Progenitor cell of endocrine pancreas (in vitro differentiated cells): ENCODE measurements around the gene TPCN1. TPM values are rescaled to one million over a fixed set of nuclear protein-coding genes. Genes with fewer than 3 reads are reported as not detected.

Experiments
- DNase-seq: peaks from one replicate; pipeline ENCODE4 v3.0.0; 2021; ENCODE audit warnings: low spot score; ENCODE audit not compliant: unreplicated experiment
- H3K27ac Mint-ChIP-seq: 2 replicates; pipeline ENCODE4 v1.8.0; 2021; ENCODE audit warnings: mild to moderate bottlenecking, moderate library complexity, mixed read lengths
- H3K27me3 Mint-ChIP-seq: 2 replicates; pipeline ENCODE4 v1.8.0; 2021; ENCODE audit warnings: mixed read lengths
- H3K36me3 Mint-ChIP-seq: 2 replicates; pipeline ENCODE4 v1.8.0; 2022; ENCODE audit warnings: mixed read lengths; ENCODE audit not compliant: insufficient read depth
- H3K4me1 Mint-ChIP-seq: 2 replicates; pipeline ENCODE4 v1.8.0; 2021; ENCODE audit warnings: low read depth, mixed read lengths
- H3K4me3 Mint-ChIP-seq: 2 replicates; pipeline ENCODE4 v1.8.0; 2021; ENCODE audit warnings: low read depth, mild to moderate bottlenecking, moderate library complexity, mixed read lengths
- H3K9me3 Mint-ChIP-seq: 2 replicates; pipeline ENCODE4 v1.8.0; 2021; ENCODE audit warnings: low read depth, mixed read lengths
- total RNA-seq: library from RNA; stranded (reverse); gene quantifications from 2 replicates; pipeline ENCODE4 v1.2.1, GENCODE V29; 2021
- TF ChIP-seq, protein P1 (sequence below): fragments of 200-600 bp; sonication (generic); IDR thresholded peaks from one replicate; pipeline ENCODE4 v1.5.0; 2021; ENCODE audit warnings: antibody characterized with exemption, mild to moderate bottlenecking; ENCODE audit not compliant: unreplicated experiment

The TPCN1 gene
- total RNA-seq, 1 donor from 2014 or later: 34.1 TPM

DNA sequence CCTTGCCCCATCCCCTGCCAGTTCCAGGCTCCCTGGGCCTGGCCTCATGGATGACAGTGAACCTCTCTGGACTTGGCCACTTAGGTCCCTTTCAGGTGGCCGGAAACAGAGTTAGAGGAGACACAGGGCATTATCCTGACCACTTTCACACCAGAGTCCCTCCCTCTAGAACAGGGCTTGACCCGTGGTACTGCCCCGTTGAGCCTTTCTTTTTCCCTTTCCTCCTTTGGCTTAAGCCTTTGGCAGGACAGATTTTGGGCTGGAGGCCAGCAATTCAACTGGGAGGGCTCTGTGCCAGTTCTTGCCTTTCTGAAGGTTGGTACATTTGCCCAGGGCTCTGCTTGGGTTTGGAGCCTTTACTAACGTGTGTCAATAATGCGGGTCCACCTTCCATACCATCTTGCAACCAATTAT lies 22.8 kb downstream of the TPCN1 start:
- TF ChIP-seq, protein P1, sequence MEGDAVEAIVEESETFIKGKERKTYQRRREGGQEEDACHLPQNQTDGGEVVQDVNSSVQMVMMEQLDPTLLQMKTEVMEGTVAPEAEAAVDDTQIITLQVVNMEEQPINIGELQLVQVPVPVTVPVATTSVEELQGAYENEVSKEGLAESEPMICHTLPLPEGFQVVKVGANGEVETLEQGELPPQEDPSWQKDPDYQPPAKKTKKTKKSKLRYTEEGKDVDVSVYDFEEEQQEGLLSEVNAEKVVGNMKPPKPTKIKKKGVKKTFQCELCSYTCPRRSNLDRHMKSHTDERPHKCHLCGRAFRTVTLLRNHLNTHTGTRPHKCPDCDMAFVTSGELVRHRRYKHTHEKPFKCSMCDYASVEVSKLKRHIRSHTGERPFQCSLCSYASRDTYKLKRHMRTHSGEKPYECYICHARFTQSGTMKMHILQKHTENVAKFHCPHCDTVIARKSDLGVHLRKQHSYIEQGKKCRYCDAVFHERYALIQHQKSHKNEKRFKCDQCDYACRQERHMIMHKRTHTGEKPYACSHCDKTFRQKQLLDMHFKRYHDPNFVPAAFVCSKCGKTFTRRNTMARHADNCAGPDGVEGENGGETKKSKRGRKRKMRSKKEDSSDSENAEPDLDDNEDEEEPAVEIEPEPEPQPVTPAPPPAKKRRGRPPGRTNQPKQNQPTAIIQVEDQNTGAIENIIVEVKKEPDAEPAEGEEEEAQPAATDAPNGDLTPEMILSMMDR: no peak
- peak overlapping the region; percentile 94 for H3K27ac Mint-ChIP-seq
- no peaks in the 10 kb centered on the region for H3K9me3 Mint-ChIP-seq
- no peak for DNase-seq
- H3K27me3 Mint-ChIP-seq: no peaks in the 10 kb centered on the region
- peaks cover 1% of the 10 kb centered on the region for H3K36me3 Mint-ChIP-seq
- H3K4me1 Mint-ChIP-seq: peaks cover 54% of the 10 kb centered on the region
- no peak overlapping the region for H3K4me3 Mint-ChIP-seq

DNA sequence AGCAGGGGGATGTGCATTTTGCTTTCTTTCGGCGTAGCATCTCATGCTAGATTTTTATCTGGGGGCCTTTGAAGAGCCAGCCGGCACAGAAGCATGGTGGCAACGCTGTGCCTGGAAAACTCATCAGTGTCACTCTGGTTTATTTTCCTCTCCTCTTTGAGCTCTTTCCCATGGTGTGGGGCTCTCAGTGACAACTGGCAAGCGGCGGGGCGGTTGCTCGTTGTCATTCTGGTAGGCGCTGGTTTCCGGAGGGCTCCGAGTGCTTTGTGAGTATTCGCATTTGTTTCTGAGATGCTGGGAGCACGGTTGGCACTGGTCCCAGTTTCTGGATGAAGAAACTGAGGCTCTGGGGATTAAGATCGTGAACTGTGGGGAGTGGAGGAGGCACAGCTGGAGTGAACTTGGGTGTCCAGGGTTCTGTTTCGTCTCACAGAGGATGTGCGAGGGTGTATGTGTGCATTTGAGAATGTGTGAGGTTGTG lies 23.3 kb downstream of the TPCN1 start:
- Mint-ChIP-seq H3K27me3 (no peaks in the 10 kb centered on the region), H3K36me3 (peaks cover 1% of the 10 kb centered on the region), H3K9me3 (no peaks in the 10 kb centered on the region), H3K27ac (peak overlapping the region; percentile 94), H3K4me1 (peaks cover 54% of the 10 kb centered on the region), H3K4me3 (peak overlapping the region; percentile 19)
- TF ChIP-seq, protein P1: no peak
- no peak for DNase-seq

DNA sequence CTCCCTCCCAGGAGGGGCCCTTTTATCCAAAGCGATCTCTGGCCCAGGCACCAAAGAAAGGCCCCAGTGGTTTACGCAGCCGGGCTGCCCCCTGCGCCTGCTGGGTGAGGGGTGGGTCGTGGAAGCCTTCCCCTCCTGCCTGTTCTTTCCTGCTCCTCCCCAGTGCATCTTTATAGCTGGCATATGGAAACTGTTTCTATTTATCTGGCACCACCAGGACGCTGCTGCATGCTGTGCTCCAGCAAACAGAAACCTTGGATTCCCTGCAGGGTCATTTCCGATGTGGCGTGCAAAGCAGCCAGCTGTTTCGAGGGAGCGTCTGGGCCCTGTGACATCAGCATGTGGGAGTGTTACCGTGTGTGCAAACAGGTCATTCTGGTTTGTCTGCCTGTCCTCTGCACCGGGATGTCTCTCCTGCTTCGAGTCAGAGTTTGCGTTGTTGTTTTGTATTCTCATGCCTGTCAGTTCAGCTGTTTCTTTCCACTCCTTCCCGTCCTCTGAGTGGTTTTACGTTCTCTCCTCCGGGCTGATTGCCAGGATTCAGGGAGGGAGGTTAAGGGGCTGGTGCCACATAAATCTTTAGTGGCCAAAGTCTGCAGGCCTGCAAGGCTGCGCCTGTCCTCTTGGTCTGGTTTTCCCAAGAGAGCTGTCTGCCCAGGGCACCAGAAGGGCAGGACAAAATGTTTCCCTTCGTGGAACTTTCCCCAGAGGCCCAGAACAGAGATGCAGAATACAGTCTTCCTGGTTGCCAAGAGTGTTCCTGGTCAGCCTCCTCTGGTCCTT lies 24.6 kb downstream of the TPCN1 start:
- Mint-ChIP-seq H3K27me3 (no peaks in the 10 kb centered on the region), H3K4me1 (peaks cover 48% of the 10 kb centered on the region), H3K27ac (peak overlapping the region; percentile 98), H3K9me3 (no peaks in the 10 kb centered on the region), H3K36me3 (peaks cover 1% of the 10 kb centered on the region), H3K4me3 (peak overlapping the region; percentile 64)
- peak; percentile 56 for DNase-seq
- TF ChIP-seq, protein P1: no peak

DNA sequence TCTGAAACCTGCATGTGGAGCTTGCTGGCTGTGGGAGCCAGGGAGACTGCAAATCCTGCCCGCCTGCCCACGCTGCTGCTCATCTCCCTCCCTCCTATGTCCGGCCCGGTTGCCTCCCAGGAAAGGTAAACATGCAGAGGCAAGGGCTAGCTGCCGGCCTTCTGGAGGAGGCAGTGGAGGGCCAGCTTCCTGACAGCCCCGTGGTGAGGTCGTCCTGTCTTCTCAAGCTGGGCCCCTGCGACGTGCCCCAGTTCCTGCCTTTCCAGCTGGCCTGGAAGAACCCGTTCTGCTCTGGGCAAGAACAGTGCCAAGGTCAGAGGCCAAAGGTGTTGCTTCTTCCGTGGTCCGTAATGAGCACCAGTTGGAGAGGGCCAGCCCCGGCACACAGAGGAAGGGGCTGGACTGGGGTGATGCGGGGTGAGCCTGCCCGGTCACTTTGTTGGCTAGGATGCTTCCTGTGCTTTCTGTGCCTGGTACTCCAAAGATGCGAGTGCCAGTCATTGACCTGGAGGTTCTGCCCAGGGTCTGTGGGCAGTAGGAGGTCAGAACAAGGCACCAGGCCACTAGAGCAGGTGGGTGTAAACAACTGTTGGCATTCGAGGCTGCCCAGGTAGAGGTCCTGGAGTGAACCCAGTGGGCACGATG lies 25.3 kb downstream of the TPCN1 start:
- no peaks in the 10 kb centered on the region for H3K9me3 Mint-ChIP-seq
- peaks cover 41% of the 10 kb centered on the region for H3K4me1 Mint-ChIP-seq
- H3K4me3 Mint-ChIP-seq: peak overlapping the region; percentile 64
- H3K27me3 Mint-ChIP-seq: no peaks in the 10 kb centered on the region
- TF ChIP-seq, protein P1: no peak
- H3K27ac Mint-ChIP-seq: peak overlapping the region; percentile 98
- peaks cover 1% of the 10 kb centered on the region for H3K36me3 Mint-ChIP-seq
- no peak for DNase-seq

DNA sequence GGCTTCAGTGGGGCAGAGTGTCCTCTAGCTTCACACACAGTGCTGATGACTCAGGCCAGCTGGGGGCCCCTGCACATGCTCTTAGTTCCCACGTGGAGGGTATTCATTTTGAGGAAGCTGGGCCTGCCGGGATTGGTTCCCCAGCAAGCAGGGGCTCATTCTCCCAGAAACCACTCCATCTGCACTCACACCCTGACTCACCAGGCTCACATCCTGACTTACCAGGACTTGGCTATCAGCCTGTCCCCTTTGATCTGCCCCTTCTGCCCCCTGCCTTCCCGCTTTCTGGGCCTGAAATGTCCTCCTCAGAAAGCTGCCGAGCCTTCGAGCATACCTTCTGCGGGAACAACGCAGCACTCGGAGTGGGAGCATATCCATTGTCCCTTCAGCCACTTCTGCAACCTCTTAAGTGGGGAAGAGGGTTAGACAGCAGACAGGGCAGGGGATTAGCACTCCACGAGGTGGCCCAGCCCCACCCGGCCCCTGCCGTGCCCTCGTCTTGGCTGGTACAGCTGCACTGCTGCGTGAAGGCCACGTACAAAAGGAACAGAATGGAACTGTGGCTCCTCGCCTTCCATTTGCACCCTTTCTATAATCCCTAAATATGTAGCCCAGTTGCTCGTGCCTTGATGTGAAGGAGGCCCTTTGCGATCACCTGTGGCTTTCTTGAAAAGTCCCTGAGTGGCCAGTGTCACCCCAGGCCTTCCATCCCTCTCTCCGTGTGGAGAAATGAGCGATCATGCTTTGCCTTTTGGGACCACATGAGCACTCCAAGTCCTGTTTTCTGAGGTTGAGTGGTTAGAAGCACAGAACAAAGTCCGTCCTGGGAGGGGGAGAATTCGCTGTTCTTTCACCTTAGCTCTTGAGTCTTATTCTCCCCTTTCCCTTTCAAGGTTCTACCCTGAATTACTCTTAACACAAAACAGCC lies 26.1 kb downstream of the TPCN1 start:
- no peaks in the 10 kb centered on the region for H3K27me3 Mint-ChIP-seq
- H3K9me3 Mint-ChIP-seq: no peaks in the 10 kb centered on the region
- peaks cover 37% of the 10 kb centered on the region for H3K4me1 Mint-ChIP-seq
- TF ChIP-seq, protein P1: no peak
- no peak for DNase-seq
- peaks cover 1% of the 10 kb centered on the region for H3K36me3 Mint-ChIP-seq
- peak overlapping the region; percentile 98 for H3K27ac Mint-ChIP-seq
- peak overlapping the region; percentile 50 for H3K4me3 Mint-ChIP-seq
